Erythroblast (primary cell): ENCODE results near the gene CCNY.

Experiments
- DNase-seq, 2 experiments: peaks; one replicate each; lab custom pipeline; 2025; lab: John Stamatoyannopoulos, UW
- GATA1 ChIP-seq: IDR thresholded peaks from 2 replicates; pipeline ENCODE4 v1.6.1; 2011; ENCODE audit warnings: low read depth, mild to moderate bottlenecking, control low read depth, low read length, moderate library complexity
- POLR2A ChIP-seq: IDR thresholded peaks from 2 replicates; pipeline ENCODE4 v1.6.1; 2011; ENCODE audit warnings: mild to moderate bottlenecking, low read length

Gene CCNY

GRCh38 chr10:35324196-35324595 lies 12.1 kb upstream of the CCNY start:
- no peak for DNase-seq
- TF ChIP-seq GATA1 (no peak), POLR2A (no peak)

GRCh38 chr10:35326466-35327235 lies 9.7 kb upstream of the CCNY start:
- no peak for DNase-seq
- TF ChIP-seq POLR2A (no peak), GATA1 (no peak)

- DNase-seq: no peak
- TF ChIP-seq GATA1 (no peak), POLR2A (no peak)
These were observed 8.4 kb upstream of the CCNY start for GRCh38 chr10:35327790-35328403.

GRCh38 chr10:35328404-35329037 lies 7.8 kb upstream of the CCNY start:
- no peak for DNase-seq
- no peak for TF ChIP-seq POLR2A

GRCh38 chr10:35329520-35329919 lies 6.8 kb upstream of the CCNY start:
- no peak for DNase-seq
- TF ChIP-seq GATA1 (no peak), POLR2A (no peak)

- peak; percentile 15 to 59 for DNase-seq
- TF ChIP-seq GATA1: no peak
- TF ChIP-seq POLR2A: no peak
These were observed 4.2 kb upstream of the CCNY start for GRCh38 chr10:35331894-35332640.

- no peak for DNase-seq
- no peak for TF ChIP-seq GATA1
- TF ChIP-seq POLR2A: no peak
These were observed 2.0 kb upstream of the CCNY start for GRCh38 chr10:35334297-35334696.

GRCh38 chr10:35335133-35336083 lies 901 bp upstream of the CCNY start:
- TF ChIP-seq POLR2A: no peak
- TF ChIP-seq GATA1: no peak
- DNase-seq: peak; percentile 64 to 73

GRCh38 chr10:35336921-35337823 lies 863 bp downstream of the CCNY start:
- TF ChIP-seq POLR2A (no peak), GATA1 (no peak)
- peak; percentile 56 to 66 for DNase-seq

GRCh38 chr10:35339942-35340341 lies 3.6 kb downstream of the CCNY start:
- DNase-seq: no peak
- no peak for TF ChIP-seq GATA1
- TF ChIP-seq POLR2A: no peak

GRCh38 chr10:35340975-35341374 lies 4.7 kb downstream of the CCNY start:
- no peak for TF ChIP-seq GATA1
- TF ChIP-seq POLR2A: no peak
- no peak for DNase-seq

GRCh38 chr10:35341521-35341920 lies 5.2 kb downstream of the CCNY start:
- TF ChIP-seq GATA1: no peak
- no peak for DNase-seq
